Panc1 (cell line): ENCODE results near the gene EXPH5. TPM values are rescaled to one million over a fixed set of nuclear protein-coding genes. Genes with fewer than 3 reads are reported as not detected.

Source experiments
- ATAC-seq: fragments of 200-7000 bp; cut with Tn5 transposase; 2 replicates; pipeline ENCODE4 v1.9.1; 2020; ENCODE audit warnings: mild to moderate bottlenecking, moderate library complexity
- BruUV-seq: library from RNA; stranded (reverse); fragments of 400-500 nt; replicated peaks from 2 replicates; lab custom pipeline; 2021; lab: Mats Ljungman, UMichigan
- CTCF ChIA-PET: fragments of 300-600 bp; sonication (Branson Sonifier 250); formaldehyde crosslinking; loops from one replicate; lab custom pipeline; 2022; ENCODE audit warnings: antibody characterized with exemption; lab: Charles Lee
- POLR2A ChIA-PET: fragments of 300-600 bp; sonication (Branson Sonifier 250); formaldehyde crosslinking; loops from one replicate; lab custom pipeline; 2022; ENCODE audit warnings: antibody characterized with exemption; lab: Charles Lee
- DNase-seq: peaks from one replicate; pipeline ENCODE4 v3.0.0-alpha.2; 2010; ENCODE audit warnings: low read depth, low spot score
- H3K27ac ChIP-seq: 2 replicates; pipeline ENCODE4 v1.5.1; 2011; ENCODE audit warnings: mild to moderate bottlenecking, low read length, inconsistent platforms
- H3K27me3 ChIP-seq: fragments of 200-500 bp; sonication (Bioruptor generic); 2 replicates; pipeline ENCODE4 v1.6.0; 2014; ENCODE audit warnings: low read length, inconsistent platforms; ENCODE audit not compliant: control insufficient read depth, insufficient read depth
- H3K36me3 ChIP-seq: fragments of 200-500 bp; sonication (Bioruptor generic); 2 replicates; pipeline ENCODE4 v1.5.1; 2014; ENCODE audit warnings: inconsistent platforms, mild to moderate bottlenecking, low read length, moderate library complexity; ENCODE audit not compliant: control insufficient read depth, insufficient read depth
- H3K4me1 ChIP-seq: 2 replicates; pipeline ENCODE4 v1.5.1; 2011; ENCODE audit warnings: inconsistent platforms, mild to moderate bottlenecking, low read length, moderate library complexity; ENCODE audit not compliant: control insufficient read depth, insufficient read depth
- H3K4me3 ChIP-seq, 2 experiments: 2 replicates each; pipeline ENCODE4 v1.5.1; 2011 to 2012; ENCODE audit warnings: low read depth in 2 of 2, low read length in 2 of 2, mild to moderate bottlenecking in 2 of 2, inconsistent platforms in 1 of 2, moderate library complexity in 1 of 2
- H3K9me3 ChIP-seq: fragments of 200-500 bp; sonication (Bioruptor generic); 2 replicates; pipeline ENCODE4 v1.5.1; 2014; ENCODE audit warnings: low read depth, mild to moderate bottlenecking, inconsistent platforms, low read length, moderate library complexity; ENCODE audit not compliant: control insufficient read depth, insufficient read depth
- POLR2AphosphoS5 ChIP-seq: IDR thresholded peaks from 2 replicates; pipeline ENCODE4 v1.6.1; 2012; ENCODE audit warnings: mild to moderate bottlenecking, low read depth, low read length, moderate library complexity
- SIN3A ChIP-seq: IDR thresholded peaks from 2 replicates; pipeline ENCODE4 v1.6.1; 2012; ENCODE audit warnings: low read depth, mild to moderate bottlenecking, low read length, moderate library complexity, borderline replicate concordance; ENCODE audit not compliant: insufficient read depth
- TCF7L2 ChIP-seq: IDR thresholded peaks from 2 replicates; pipeline ENCODE4 v1.6.1; 2011; ENCODE audit warnings: mild to moderate bottlenecking, low read depth, low read length, inconsistent platforms
- in situ Hi-C: cut with HindIII; loops from 2 replicates; pipeline ENCODE4 v1.10.0; 2016; ENCODE audit warnings: low sequenced_read_pairs, low pct_unique_long_range_greater_than_20kb
- intact Hi-C: fragments of 100-400 bp; cut with micrococcal nuclease; formaldehyde crosslinking; loops from one replicate; pipeline ENCODE4 v1.10.0; 2022; ENCODE audit not compliant: unreplicated experiment
- total RNA-seq: library from RNA; stranded (reverse); gene quantifications from one replicate; pipeline ENCODE4 v1.2.1, GENCODE V29; 2021; ENCODE audit not compliant: unreplicated experiment
- TF ChIP-seq, protein P1 (sequence below): fragments of 450-650 bp; IDR thresholded peaks from 2 replicates; pipeline ENCODE4 v1.5.1; 2017; ENCODE audit warnings: mild to moderate bottlenecking
- TF ChIP-seq, protein P2 (sequence below), 2 experiments: IDR thresholded peaks; 2 replicates each; pipeline ENCODE4 v1.6.1; 2011 to 2012; ENCODE audit warnings: low read depth in 2 of 2, control low read depth in 1 of 2, low read length in 1 of 2, mild to moderate bottlenecking in 1 of 2, moderate library complexity in 1 of 2; ENCODE audit not compliant: insufficient read depth in 1 of 2

Gene EXPH5
- total RNA-seq, 1 experiment from 2014 or later: 0.85 TPM

DNA sequence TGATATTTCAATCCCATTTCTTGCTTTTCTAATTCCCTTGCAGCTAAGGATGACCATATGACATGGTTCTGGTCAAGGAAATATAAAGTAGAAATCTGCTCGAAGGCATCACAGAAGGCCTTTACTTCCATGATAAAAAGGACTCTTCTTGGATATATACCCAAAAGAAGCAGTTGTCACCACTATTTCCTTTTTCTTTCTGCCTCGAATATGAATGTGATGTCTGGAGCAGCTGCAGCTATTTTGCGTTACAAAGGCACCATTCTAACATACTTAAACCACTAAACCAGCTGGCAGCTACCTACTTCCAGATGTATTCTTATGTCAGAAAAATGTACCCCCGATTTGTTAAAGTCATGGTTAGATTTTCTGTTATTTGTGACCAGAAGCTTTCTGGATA, 18.9 kb downstream of the EXPH5 start:
- ChIA-PET POLR2A (no interaction called here), CTCF (no interaction called here)
- ATAC-seq (no peak), DNase-seq (no peak)
- peaks cover 4% of the 10 kb centered on the region; the same call in 1 of the 2 replicates for H3K9me3 ChIP-seq
- in situ Hi-C loops: no loop called here
- no peaks in the 10 kb centered on the region for H3K36me3 ChIP-seq
- no TSS peak for BruUV-seq
- no peaks in the 10 kb centered on the region for H3K4me1 ChIP-seq
- 0 out of 2 replicates have a peak, but pooled peaks cover 2% of the 10 kb centered on the region for H3K27me3 ChIP-seq
- TF ChIP-seq, protein P1, sequence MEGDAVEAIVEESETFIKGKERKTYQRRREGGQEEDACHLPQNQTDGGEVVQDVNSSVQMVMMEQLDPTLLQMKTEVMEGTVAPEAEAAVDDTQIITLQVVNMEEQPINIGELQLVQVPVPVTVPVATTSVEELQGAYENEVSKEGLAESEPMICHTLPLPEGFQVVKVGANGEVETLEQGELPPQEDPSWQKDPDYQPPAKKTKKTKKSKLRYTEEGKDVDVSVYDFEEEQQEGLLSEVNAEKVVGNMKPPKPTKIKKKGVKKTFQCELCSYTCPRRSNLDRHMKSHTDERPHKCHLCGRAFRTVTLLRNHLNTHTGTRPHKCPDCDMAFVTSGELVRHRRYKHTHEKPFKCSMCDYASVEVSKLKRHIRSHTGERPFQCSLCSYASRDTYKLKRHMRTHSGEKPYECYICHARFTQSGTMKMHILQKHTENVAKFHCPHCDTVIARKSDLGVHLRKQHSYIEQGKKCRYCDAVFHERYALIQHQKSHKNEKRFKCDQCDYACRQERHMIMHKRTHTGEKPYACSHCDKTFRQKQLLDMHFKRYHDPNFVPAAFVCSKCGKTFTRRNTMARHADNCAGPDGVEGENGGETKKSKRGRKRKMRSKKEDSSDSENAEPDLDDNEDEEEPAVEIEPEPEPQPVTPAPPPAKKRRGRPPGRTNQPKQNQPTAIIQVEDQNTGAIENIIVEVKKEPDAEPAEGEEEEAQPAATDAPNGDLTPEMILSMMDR: no peak
- TF ChIP-seq, protein P2, sequence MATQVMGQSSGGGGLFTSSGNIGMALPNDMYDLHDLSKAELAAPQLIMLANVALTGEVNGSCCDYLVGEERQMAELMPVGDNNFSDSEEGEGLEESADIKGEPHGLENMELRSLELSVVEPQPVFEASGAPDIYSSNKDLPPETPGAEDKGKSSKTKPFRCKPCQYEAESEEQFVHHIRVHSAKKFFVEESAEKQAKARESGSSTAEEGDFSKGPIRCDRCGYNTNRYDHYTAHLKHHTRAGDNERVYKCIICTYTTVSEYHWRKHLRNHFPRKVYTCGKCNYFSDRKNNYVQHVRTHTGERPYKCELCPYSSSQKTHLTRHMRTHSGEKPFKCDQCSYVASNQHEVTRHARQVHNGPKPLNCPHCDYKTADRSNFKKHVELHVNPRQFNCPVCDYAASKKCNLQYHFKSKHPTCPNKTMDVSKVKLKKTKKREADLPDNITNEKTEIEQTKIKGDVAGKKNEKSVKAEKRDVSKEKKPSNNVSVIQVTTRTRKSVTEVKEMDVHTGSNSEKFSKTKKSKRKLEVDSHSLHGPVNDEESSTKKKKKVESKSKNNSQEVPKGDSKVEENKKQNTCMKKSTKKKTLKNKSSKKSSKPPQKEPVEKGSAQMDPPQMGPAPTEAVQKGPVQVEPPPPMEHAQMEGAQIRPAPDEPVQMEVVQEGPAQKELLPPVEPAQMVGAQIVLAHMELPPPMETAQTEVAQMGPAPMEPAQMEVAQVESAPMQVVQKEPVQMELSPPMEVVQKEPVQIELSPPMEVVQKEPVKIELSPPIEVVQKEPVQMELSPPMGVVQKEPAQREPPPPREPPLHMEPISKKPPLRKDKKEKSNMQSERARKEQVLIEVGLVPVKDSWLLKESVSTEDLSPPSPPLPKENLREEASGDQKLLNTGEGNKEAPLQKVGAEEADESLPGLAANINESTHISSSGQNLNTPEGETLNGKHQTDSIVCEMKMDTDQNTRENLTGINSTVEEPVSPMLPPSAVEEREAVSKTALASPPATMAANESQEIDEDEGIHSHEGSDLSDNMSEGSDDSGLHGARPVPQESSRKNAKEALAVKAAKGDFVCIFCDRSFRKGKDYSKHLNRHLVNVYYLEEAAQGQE (IDR thresholded peaks at IDR 0.05; ENCODE audit: insufficient read depth in 1 of 2, low read depth in 2 of 2, low read length in 1 of 2): no peak
- TF ChIP-seq SIN3A (no peak), TCF7L2 (no peak), POLR2AphosphoS5 (no peak)
- no peak overlapping the region for H3K27ac ChIP-seq
- intact Hi-C loops: no loop called here
- H3K4me3 ChIP-seq: no peak overlapping the region

DNA sequence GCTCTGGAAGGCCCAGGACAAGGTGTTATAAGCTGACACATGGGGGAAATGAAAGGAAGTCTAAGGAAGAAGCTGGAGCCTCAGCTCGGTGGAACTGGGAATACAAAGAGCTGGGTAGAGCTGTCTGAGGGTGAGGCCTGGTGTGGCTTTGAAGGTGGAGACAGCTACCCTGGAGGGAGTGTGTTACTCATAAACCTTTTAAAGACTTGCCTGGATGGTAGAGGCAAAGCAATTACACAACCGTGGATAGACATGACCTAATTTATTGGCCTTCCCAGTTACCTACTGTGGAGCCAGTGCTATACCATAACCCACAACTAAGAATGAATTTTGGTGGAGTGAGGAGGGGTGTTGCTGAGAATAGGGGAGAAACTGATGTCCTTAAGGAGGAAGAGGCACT, 22.6 kb downstream of the EXPH5 start:
- POLR2A ChIA-PET: no interaction called here
- ATAC-seq: 0 out of 2 replicates have a peak, but pooled peaks have one; percentile 38
- no TSS peak for BruUV-seq
- Histone ChIP-seq H3K27me3 (no peaks in the 10 kb centered on the region), H3K36me3 (no peaks in the 10 kb centered on the region), H3K4me1 (no peaks in the 10 kb centered on the region), H3K9me3 (peaks cover 4% of the 10 kb centered on the region; the same call in 1 of the 2 replicates), H3K4me3 (no peak overlapping the region), H3K27ac (no peak overlapping the region)
- CTCF ChIA-PET: no interaction called here
- in situ Hi-C loops (no loop called here), intact Hi-C loops (no loop called here)
- TF ChIP-seq TCF7L2: no peak
- TF ChIP-seq, protein P2 (IDR thresholded peaks at IDR 0.05; ENCODE audit: insufficient read depth in 1 of 2, low read depth in 2 of 2, low read length in 1 of 2): no peak
- no peak for DNase-seq
